ENCODE data around the gene SACS. TPM values are rescaled to one million over a fixed set of nuclear protein-coding genes. Genes with fewer than 3 reads are reported as not detected.

The SACS gene
- total RNA-seq, 4 donors from 2014 or later = 12.9 to 32.9 (median 23.5) TPM

- Histone ChIP-seq H3K9me3 (no peaks in the 10 kb centered on the region), H3K27ac (peak overlapping the region in 1 of 4 donors; percentile 74), H3K4me1 (peaks cover 0 to 5% (median 0%) of the 10 kb centered on the region in 4 donors), H3K4me3 (no peak overlapping the region), H3K36me3 (peaks cover 0 to 93% (median 0%) of the 10 kb centered on the region in 3 donors), H3K27me3 (no peaks in the 10 kb centered on the region)
- WGBS, 2 donors = 83% methylated on average over 3 of the region's 3 CpGs
- TF ChIP-seq, protein P1, sequence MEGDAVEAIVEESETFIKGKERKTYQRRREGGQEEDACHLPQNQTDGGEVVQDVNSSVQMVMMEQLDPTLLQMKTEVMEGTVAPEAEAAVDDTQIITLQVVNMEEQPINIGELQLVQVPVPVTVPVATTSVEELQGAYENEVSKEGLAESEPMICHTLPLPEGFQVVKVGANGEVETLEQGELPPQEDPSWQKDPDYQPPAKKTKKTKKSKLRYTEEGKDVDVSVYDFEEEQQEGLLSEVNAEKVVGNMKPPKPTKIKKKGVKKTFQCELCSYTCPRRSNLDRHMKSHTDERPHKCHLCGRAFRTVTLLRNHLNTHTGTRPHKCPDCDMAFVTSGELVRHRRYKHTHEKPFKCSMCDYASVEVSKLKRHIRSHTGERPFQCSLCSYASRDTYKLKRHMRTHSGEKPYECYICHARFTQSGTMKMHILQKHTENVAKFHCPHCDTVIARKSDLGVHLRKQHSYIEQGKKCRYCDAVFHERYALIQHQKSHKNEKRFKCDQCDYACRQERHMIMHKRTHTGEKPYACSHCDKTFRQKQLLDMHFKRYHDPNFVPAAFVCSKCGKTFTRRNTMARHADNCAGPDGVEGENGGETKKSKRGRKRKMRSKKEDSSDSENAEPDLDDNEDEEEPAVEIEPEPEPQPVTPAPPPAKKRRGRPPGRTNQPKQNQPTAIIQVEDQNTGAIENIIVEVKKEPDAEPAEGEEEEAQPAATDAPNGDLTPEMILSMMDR (IDR thresholded peaks at IDR 0.05) = no peak
- TF ChIP-seq EP300 (IDR thresholded peaks at IDR 0.05) (no peak), POLR2A (IDR thresholded peaks at IDR 0.05) (no peak)
- no peak for DNase-seq (ENCODE audit: low spot score in 2 of 2)
Observed at GRCh38 chr13:23350009-23350408, 83.5 kb downstream of the SACS start.

DNA sequence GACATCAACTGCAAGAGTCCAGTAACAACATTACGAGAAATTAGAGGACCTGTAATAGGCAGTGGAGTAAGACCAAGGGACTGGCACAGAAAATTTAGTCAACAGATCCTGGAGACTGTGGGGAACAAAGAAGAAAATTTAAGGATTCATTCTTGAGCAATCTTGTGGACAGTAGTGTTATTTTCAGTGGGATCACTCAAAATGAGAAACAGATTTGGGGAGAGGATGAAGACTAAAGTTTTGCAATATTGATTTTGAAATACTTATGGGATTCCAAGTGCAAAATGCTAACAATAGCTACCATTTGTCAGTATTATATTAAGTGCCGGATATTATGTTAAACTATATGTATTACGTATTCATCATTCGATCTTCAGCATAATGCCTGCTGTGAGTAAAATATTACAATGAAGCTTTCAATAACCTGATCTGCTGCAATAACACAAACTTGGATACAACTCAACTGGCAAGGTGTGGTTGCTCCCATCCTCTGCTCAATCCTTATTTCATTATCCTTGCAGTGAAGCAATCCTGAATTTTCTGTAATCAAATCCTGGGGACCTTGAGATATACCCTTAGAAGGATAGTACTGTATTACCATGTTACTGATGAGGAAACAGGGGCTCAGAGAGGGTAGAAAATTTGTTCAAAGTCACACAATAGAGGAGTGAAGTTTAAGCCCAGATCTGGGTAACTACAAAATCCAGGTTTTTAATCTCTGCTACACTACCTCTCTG is 84.2 kb downstream of the SACS start:
- H3K4me1 ChIP-seq = peaks cover 0 to 5% (median 0%) of the 10 kb centered on the region in 4 donors

GRCh38 chr13:23348262-23349127 is 85.0 kb downstream of the SACS start:
- no peaks in the 10 kb centered on the region for H3K27me3 ChIP-seq
- H3K4me3 ChIP-seq = no peak overlapping the region
- no peak overlapping the region for H3K27ac ChIP-seq
- TF ChIP-seq, protein P1 (IDR thresholded peaks at IDR 0.05) = no peak
- TF ChIP-seq EP300 (IDR thresholded peaks at IDR 0.05) (no peak), POLR2A (IDR thresholded peaks at IDR 0.05) (no peak)
- WGBS, 2 donors = 79 to 86% methylated on average over 4 of the region's 4 CpGs
- DNase-seq (ENCODE audit: low spot score in 2 of 2) = no peak
- H3K4me1 ChIP-seq = peaks cover 0 to 5% (median 0%) of the 10 kb centered on the region in 4 donors
- H3K9me3 ChIP-seq = no peaks in the 10 kb centered on the region
- peaks cover 0 to 85% (median 0%) of the 10 kb centered on the region in 3 donors for H3K36me3 ChIP-seq

More for the DNA sequence above, 84.2 kb downstream of the SACS start:
- peaks cover 0 to 88% (median 0%) of the 10 kb centered on the region in 3 donors for H3K36me3 ChIP-seq
- WGBS, 2 donors = 88 to 89% methylated on average over 4 of the region's 4 CpGs
- H3K27me3 ChIP-seq = no peaks in the 10 kb centered on the region
- no peaks in the 10 kb centered on the region for H3K9me3 ChIP-seq
- TF ChIP-seq, protein P1 (IDR thresholded peaks at IDR 0.05) = no peak
- peak in 1 of 2 donors; percentile 56 for TF ChIP-seq EP300 (IDR thresholded peaks at IDR 0.05)
- DNase-seq (ENCODE audit: low spot score in 2 of 2) = peak in 1 of 2 donors; percentile 10
- H3K27ac ChIP-seq = peak overlapping the region in 1 of 4 donors; percentile 74
- no peak overlapping the region for H3K4me3 ChIP-seq

- Histone ChIP-seq H3K36me3 (peaks cover 0 to 83% (median 0%) of the 10 kb centered on the region in 3 donors), H3K4me3 (no peak overlapping the region), H3K4me1 (peaks cover 0 to 5% (median 0%) of the 10 kb centered on the region in 4 donors), H3K27ac (no peak overlapping the region), H3K9me3 (no peaks in the 10 kb centered on the region), H3K27me3 (no peaks in the 10 kb centered on the region)
- WGBS, 2 donors = 98 to 100% methylated on average over 1 of the region's 1 CpG
- TF ChIP-seq, protein P1 (IDR thresholded peaks at IDR 0.05) = no peak
- TF ChIP-seq POLR2A (IDR thresholded peaks at IDR 0.05) (no peak), EP300 (IDR thresholded peaks at IDR 0.05) (no peak)
- no peak for DNase-seq (ENCODE audit: low spot score in 2 of 2)
Observed at GRCh38 chr13:23347601-23348000, 85.9 kb downstream of the SACS start.
